ENCODE results near the gene SPTBN2. TPM values are rescaled to one million over a fixed set of nuclear protein-coding genes. Genes with fewer than 3 reads are reported as not detected.
A peak's percentile ranks its signal among the peaks of the same experiment; 100 is the strongest.

The SPTBN2 gene
- total RNA-seq, 1 experiment from 2014 or later, result 7.3 TPM

GRCh38 chr11:66652651-66653050 lies 76.4 kb downstream of the SPTBN2 start:
- Histone ChIP-seq H3K4me3 (ENCODE audit: low read depth in 2 of 2, low read length in 2 of 2) (no peak overlapping the region), H3K27me3 (ENCODE audit: control insufficient read depth, insufficient read depth, low read length) (no peaks in the 10 kb centered on the region), H3K36me3 (ENCODE audit: control insufficient read depth, insufficient read depth, low read length) (peaks cover 10% of the 10 kb centered on the region), H3K4me1 (ENCODE audit: control insufficient read depth, insufficient read depth, low read length) (no peaks in the 10 kb centered on the region), H3K9me3 (ENCODE audit: control insufficient read depth, insufficient read depth, low read depth, low read length) (no peaks in the 10 kb centered on the region), H3K27ac (ENCODE audit: low read length) (no peak overlapping the region)
- ATAC-seq (peak; percentile 39), DNase-seq (ENCODE audit: low read depth, low spot score) (no peak)
- in situ Hi-C loops (cut with HindIII; ENCODE audit: low pct_unique_long_range_greater_than_20kb, low sequenced_read_pairs), result no loop called here
- POLR2A ChIA-PET, result interaction anchor here (0.6 kb wide), 1 partner anchor 147 kb away, joined by 3 read pairs; no protein-coding TSS in a partner anchor
- intact Hi-C loops (cut with micrococcal nuclease; ENCODE audit: unreplicated experiment), result no loop called here
- TF ChIP-seq REST (IDR thresholded peaks at IDR 0.05; ENCODE audit: insufficient read depth in 1 of 2, low read depth in 2 of 2, low read length in 1 of 2) (no peak), POLR2AphosphoS5 (IDR thresholded peaks at IDR 0.05; ENCODE audit: low read depth, low read length) (no peak; the same call in 1 of the 2 replicates), TCF7L2 (IDR thresholded peaks at IDR 0.05; ENCODE audit: low read depth, low read length) (no peak), SIN3A (IDR thresholded peaks at IDR 0.05; ENCODE audit: borderline replicate concordance, insufficient read depth, low read depth, low read length) (no peak), CTCF (IDR thresholded peaks at IDR 0.05) (no peak)
- CTCF ChIA-PET, result no interaction called here
- TSS peak; percentile 23 for BruUV-seq (replicated peaks)

GRCh38 chr11:66651016-66651415 lies 78.0 kb downstream of the SPTBN2 start:
- no peak overlapping the region for H3K4me3 ChIP-seq (ENCODE audit: low read depth in 2 of 2, low read length in 2 of 2)
- H3K27ac ChIP-seq (ENCODE audit: low read length), result no peak overlapping the region
- ChIA-PET POLR2A (no interaction called here), CTCF (no interaction called here)
- ATAC-seq (peak; percentile 33), DNase-seq (ENCODE audit: low read depth, low spot score) (no peak)
- H3K4me1 ChIP-seq (ENCODE audit: control insufficient read depth, insufficient read depth, low read length), result no peaks in the 10 kb centered on the region
- H3K9me3 ChIP-seq (ENCODE audit: control insufficient read depth, insufficient read depth, low read depth, low read length), result no peaks in the 10 kb centered on the region
- intact Hi-C loops (cut with micrococcal nuclease; ENCODE audit: unreplicated experiment) (no loop called here), in situ Hi-C loops (cut with HindIII; ENCODE audit: low pct_unique_long_range_greater_than_20kb, low sequenced_read_pairs) (no loop called here)
- H3K27me3 ChIP-seq (ENCODE audit: control insufficient read depth, insufficient read depth, low read length), result no peaks in the 10 kb centered on the region
- peaks cover 23% of the 10 kb centered on the region for H3K36me3 ChIP-seq (ENCODE audit: control insufficient read depth, insufficient read depth, low read length)
- TF ChIP-seq POLR2AphosphoS5 (IDR thresholded peaks at IDR 0.05; ENCODE audit: low read depth, low read length) (peak; percentile 47; the same call in 1 of the 2 replicates), TCF7L2 (IDR thresholded peaks at IDR 0.05; ENCODE audit: low read depth, low read length) (no peak)
- BruUV-seq (replicated peaks), result no TSS peak

- intact Hi-C loops (cut with micrococcal nuclease; ENCODE audit: unreplicated experiment), result no loop called here
- POLR2A ChIA-PET, result no interaction called here
- no peak for ATAC-seq
Observed at GRCh38 chr11:66649903-66650302, 79.1 kb downstream of the SPTBN2 start.

More at GRCh38 chr11:66649903-66650302, 79.1 kb downstream of the SPTBN2 start:
- in situ Hi-C loops (cut with HindIII; ENCODE audit: low pct_unique_long_range_greater_than_20kb, low sequenced_read_pairs), result no loop called here
- no peak overlapping the region for H3K4me3 ChIP-seq (ENCODE audit: low read depth in 2 of 2, low read length in 2 of 2)
- TF ChIP-seq REST (IDR thresholded peaks at IDR 0.05; ENCODE audit: insufficient read depth in 1 of 2, low read depth in 2 of 2, low read length in 1 of 2) (no peak), POLR2AphosphoS5 (IDR thresholded peaks at IDR 0.05; ENCODE audit: low read depth, low read length) (no peak), TCF7L2 (IDR thresholded peaks at IDR 0.05; ENCODE audit: low read depth, low read length) (no peak), CTCF (IDR thresholded peaks at IDR 0.05) (no peak), SIN3A (IDR thresholded peaks at IDR 0.05; ENCODE audit: borderline replicate concordance, insufficient read depth, low read depth, low read length) (no peak)
- no TSS peak for BruUV-seq (replicated peaks)
- peaks cover 32% of the 10 kb centered on the region for H3K36me3 ChIP-seq (ENCODE audit: control insufficient read depth, insufficient read depth, low read length)
- H3K27ac ChIP-seq (ENCODE audit: low read length), result no peak overlapping the region
- CTCF ChIA-PET, result no interaction called here
- no peaks in the 10 kb centered on the region for H3K9me3 ChIP-seq (ENCODE audit: control insufficient read depth, insufficient read depth, low read depth, low read length)
- H3K4me1 ChIP-seq (ENCODE audit: control insufficient read depth, insufficient read depth, low read length), result peaks cover 4% of the 10 kb centered on the region
- H3K27me3 ChIP-seq (ENCODE audit: control insufficient read depth, insufficient read depth, low read length), result no peaks in the 10 kb centered on the region
- no peak for DNase-seq (ENCODE audit: low read depth, low spot score)
